ENCODE measurements around the gene COX6B1.
"Not testable (repeated sequence)": the region's sequence is repeated elsewhere in the genome, so short reads cannot be mapped to it uniquely, and the experiment has no call there.

COX6B1 gene

GRCh38 chr19:35648017-35648961, at the start of gene COX6B1:
Gene COX6B1 (plus strand): TSS chr19:35648323. CDS start chr19:35651244, 2,921 bp downstream.
- peak; percentile 95 for DNase-seq (ENCODE audit: low spot score)

- DNase-seq (ENCODE audit: low spot score), result no peak
These were observed 46.2 kb upstream of the COX6B1 start for GRCh38 chr19:35601971-35602370.

- not testable (repeated sequence) for DNase-seq (ENCODE audit: low spot score)
These were observed 43.7 kb upstream of the COX6B1 start for GRCh38 chr19:35604436-35604835.

GRCh38 chr19:35607170-35607569, 41.0 kb upstream of the COX6B1 start:
- not testable (repeated sequence) for DNase-seq (ENCODE audit: low spot score)

GRCh38 chr19:35607661-35608060, 40.5 kb upstream of the COX6B1 start:
- DNase-seq (ENCODE audit: low spot score), result no peak

GRCh38 chr19:35608251-35608650, 39.9 kb upstream of the COX6B1 start:
- DNase-seq (ENCODE audit: low spot score), result no peak

GRCh38 chr19:35609851-35610353, 38.2 kb upstream of the COX6B1 start:
- peak; percentile 61 for DNase-seq (ENCODE audit: low spot score)

GRCh38 chr19:35612224-35612558, 35.9 kb upstream of the COX6B1 start:
- DNase-seq (ENCODE audit: low spot score), result no peak

- DNase-seq (ENCODE audit: low spot score), result peak; percentile 94
These were observed 35.4 kb upstream of the COX6B1 start, which contains the start of gene HAUS5 for GRCh38 chr19:35612559-35613321. Gene HAUS5 (plus strand): TSS chr19:35612735. CDS start chr19:35612795, 60 bp downstream.

- no peak for DNase-seq (ENCODE audit: low spot score)
These were observed 34.5 kb upstream of the COX6B1 start for GRCh38 chr19:35613574-35613973.

GRCh38 chr19:35615036-35615435, 33.1 kb upstream of the COX6B1 start:
- no peak for DNase-seq (ENCODE audit: low spot score)

- DNase-seq (ENCODE audit: low spot score), result no peak
These were observed 29.3 kb upstream of the COX6B1 start for GRCh38 chr19:35618857-35619256.

GRCh38 chr19:35619290-35619923, 28.7 kb upstream of the COX6B1 start:
- no peak for DNase-seq (ENCODE audit: low spot score)

GRCh38 chr19:35620001-35620400, 28.1 kb upstream of the COX6B1 start:
- no peak for DNase-seq (ENCODE audit: low spot score)

GRCh38 chr19:35621708-35622107, 26.4 kb upstream of the COX6B1 start:
- no peak for DNase-seq (ENCODE audit: low spot score)

GRCh38 chr19:35622750-35623149, 25.4 kb upstream of the COX6B1 start:
- no peak for DNase-seq (ENCODE audit: low spot score)

- DNase-seq (ENCODE audit: low spot score), result no peak
These were observed 24.7 kb upstream of the COX6B1 start for GRCh38 chr19:35623327-35624010.

- no peak for DNase-seq (ENCODE audit: low spot score)
These were observed 19.9 kb upstream of the COX6B1 start for GRCh38 chr19:35628264-35628564.

GRCh38 chr19:35628565-35629331, 19.4 kb upstream of the COX6B1 start, which contains the start of gene RBM42:
Gene RBM42 (plus strand): TSS chr19:35629036. CDS start chr19:35629154, 118 bp downstream.
- DNase-seq (ENCODE audit: low spot score), result peak; percentile 96

GRCh38 chr19:35629332-35629633, 18.8 kb upstream of the COX6B1 start:
- no peak for DNase-seq (ENCODE audit: low spot score)

Measured in CD4-positive, alpha-beta T cell treated with Interleukin-6 at 100 ng/mL for 8 hours (primary cell).